HCT116 (cell line): ENCODE data around the gene SLC52A1.

Experiments
- TF ChIP-seq, protein P1 (sequence below), 3 experiments: fragments of 200-600 bp in 1 of 3; sonication (generic) in 1 of 3; IDR thresholded peaks in 2 of 3; conservative IDR thresholded peaks in 1 of 3; 2 replicates each; pipeline ENCODE4 v1.5.1; 2012 to 2017; ENCODE audit warnings: low read depth in 2 of 3, low read length in 2 of 3, antibody characterized with exemption in 1 of 3, borderline replicate concordance in 1 of 3, control low read depth in 1 of 3, mild to moderate bottlenecking in 1 of 3, mixed read lengths in 1 of 3, mixed run types in 1 of 3, moderate library complexity in 1 of 3; ENCODE audit not compliant: insufficient read depth in 1 of 3
- TF ChIP-seq, protein P2 (sequence below): IDR thresholded peaks from 2 replicates; pipeline ENCODE4 v1.6.1; 2012

DNA sequence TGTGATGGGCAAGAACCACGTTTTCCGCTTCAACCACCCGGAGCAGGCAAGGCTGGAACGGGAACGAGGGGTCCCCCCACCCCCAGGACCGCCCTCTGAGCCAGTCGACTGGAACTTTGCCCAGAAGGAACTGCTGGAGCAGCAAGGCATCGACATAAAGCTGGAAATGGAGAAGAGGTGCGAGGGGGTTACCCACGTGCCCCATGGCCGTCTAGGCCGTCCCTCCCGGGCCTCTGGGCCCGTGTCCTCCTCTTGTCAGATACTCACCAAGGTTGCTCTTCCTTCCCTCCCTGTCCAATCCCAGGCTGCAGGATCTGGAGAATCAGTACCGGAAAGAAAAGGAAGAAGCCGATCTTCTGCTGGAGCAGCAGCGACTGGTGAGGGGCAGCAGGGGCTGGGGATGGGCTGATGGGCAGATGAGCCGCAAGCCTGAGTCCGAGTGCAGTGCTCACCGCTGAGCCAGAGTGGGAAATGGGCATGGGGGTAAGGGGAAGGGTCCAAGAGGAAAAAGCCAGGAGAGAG, 14.7 kb downstream of the SLC52A1 start:
- TF ChIP-seq, protein P1, sequence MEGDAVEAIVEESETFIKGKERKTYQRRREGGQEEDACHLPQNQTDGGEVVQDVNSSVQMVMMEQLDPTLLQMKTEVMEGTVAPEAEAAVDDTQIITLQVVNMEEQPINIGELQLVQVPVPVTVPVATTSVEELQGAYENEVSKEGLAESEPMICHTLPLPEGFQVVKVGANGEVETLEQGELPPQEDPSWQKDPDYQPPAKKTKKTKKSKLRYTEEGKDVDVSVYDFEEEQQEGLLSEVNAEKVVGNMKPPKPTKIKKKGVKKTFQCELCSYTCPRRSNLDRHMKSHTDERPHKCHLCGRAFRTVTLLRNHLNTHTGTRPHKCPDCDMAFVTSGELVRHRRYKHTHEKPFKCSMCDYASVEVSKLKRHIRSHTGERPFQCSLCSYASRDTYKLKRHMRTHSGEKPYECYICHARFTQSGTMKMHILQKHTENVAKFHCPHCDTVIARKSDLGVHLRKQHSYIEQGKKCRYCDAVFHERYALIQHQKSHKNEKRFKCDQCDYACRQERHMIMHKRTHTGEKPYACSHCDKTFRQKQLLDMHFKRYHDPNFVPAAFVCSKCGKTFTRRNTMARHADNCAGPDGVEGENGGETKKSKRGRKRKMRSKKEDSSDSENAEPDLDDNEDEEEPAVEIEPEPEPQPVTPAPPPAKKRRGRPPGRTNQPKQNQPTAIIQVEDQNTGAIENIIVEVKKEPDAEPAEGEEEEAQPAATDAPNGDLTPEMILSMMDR (IDR thresholded peaks at IDR 0.05 in 2 of 3, conservative IDR thresholded peaks at IDR 0.05 in 1 of 3; ENCODE audit: borderline replicate concordance in 1 of 3, insufficient read depth in 1 of 3, low read depth in 2 of 3, low read length in 2 of 3): no peak
- TF ChIP-seq, protein P2, sequence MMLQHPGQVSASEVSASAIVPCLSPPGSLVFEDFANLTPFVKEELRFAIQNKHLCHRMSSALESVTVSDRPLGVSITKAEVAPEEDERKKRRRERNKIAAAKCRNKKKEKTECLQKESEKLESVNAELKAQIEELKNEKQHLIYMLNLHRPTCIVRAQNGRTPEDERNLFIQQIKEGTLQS: no peak
